Endothelial cell of umbilical vein (primary cell): ENCODE measurements around the gene LOXL4. TPM values are rescaled to one million over a fixed set of nuclear protein-coding genes. Genes with fewer than 3 reads are reported as not detected.

Experiments used
- BruUV-seq: library from RNA; stranded (reverse); fragments of 400-500 nt; replicated peaks from 2 replicates; lab custom pipeline; 2021; lab: Mats Ljungman, UMichigan
- CTCF ChIA-PET: fragments of 300-600, 350-600 bp; sonication (Branson Sonifier 250); formaldehyde crosslinking; loops from one replicate; lab custom pipeline; 2021; ENCODE audit warnings: antibody characterized with exemption, inconsistent platforms; lab: Charles Lee
- POLR2A ChIA-PET: fragments of 300-600, 350-600 bp; sonication (Branson Sonifier 250); formaldehyde crosslinking; loops from one replicate; lab custom pipeline; 2021; ENCODE audit warnings: antibody characterized with exemption, inconsistent platforms; lab: Charles Lee
- DNase-seq: peaks from one replicate; pipeline ENCODE4 v3.0.0-alpha.2; 2011; ENCODE audit warnings: low read depth, low spot score
- FAIRE-seq: peaks from 2 replicates; lab custom pipeline; 2011; peaks lifted over from hg19 to GRCh38; lab: Jason Lieb, UNC
- H2AFZ ChIP-seq: 2 replicates; pipeline ENCODE4 v1.6.0; 2012; ENCODE audit warnings: low read depth, low read length, control low read depth, inconsistent platforms
- H3K27ac ChIP-seq: 2 replicates; pipeline ENCODE4 v1.5.1; 2011; ENCODE audit warnings: low read depth, mild to moderate bottlenecking, control low read depth, low read length, moderate library complexity; ENCODE audit not compliant: insufficient read depth
- H3K27me3 ChIP-seq, 2 experiments: 2 replicates each; pipeline versions ENCODE4 v1.6.0 to v1.6.1; 2011; ENCODE audit warnings: low read length in 2 of 2, mixed read lengths in 1 of 2; ENCODE audit not compliant: control insufficient read depth in 2 of 2, insufficient read depth in 2 of 2
- H3K36me3 ChIP-seq, 2 experiments: 2 replicates in 1 of 2; 3 replicates in 1 of 2; pipeline ENCODE4 v1.5.1; 2011; ENCODE audit warnings: low read length in 2 of 2, mild to moderate bottlenecking in 1 of 2, moderate library complexity in 1 of 2; ENCODE audit not compliant: control insufficient read depth in 2 of 2, insufficient read depth in 2 of 2; ENCODE audit errors: extremely low read depth in 1 of 2
- H3K4me1 ChIP-seq: 3 replicates; pipeline ENCODE4 v1.5.1; 2011; ENCODE audit warnings: mild to moderate bottlenecking, low read length; ENCODE audit not compliant: control insufficient read depth, insufficient read depth; ENCODE audit errors: extremely low read depth
- H3K4me2 ChIP-seq: 2 replicates; pipeline ENCODE4 v1.6.1; 2011; ENCODE audit warnings: low read length, control low read depth, mixed read lengths; ENCODE audit not compliant: insufficient read depth
- H3K4me3 ChIP-seq, 3 experiments: fragments of 200-600 bp in 1 of 3; sonication (generic), shearing (Covaris generic) in 1 of 3; replicated peaks in 1 of 3; 2 replicates each; pipeline ENCODE4 v1.5.1; 2011 to 2016; ENCODE audit warnings: control low read depth in 3 of 3, low read length in 3 of 3, mild to moderate bottlenecking in 2 of 3, inconsistent platforms in 1 of 3, low read depth in 1 of 3, moderate library complexity in 1 of 3; ENCODE audit not compliant: insufficient read depth in 1 of 3
- H3K79me2 ChIP-seq: 2 replicates; pipeline ENCODE4 v1.6.0; 2012; ENCODE audit warnings: low read length, inconsistent platforms; ENCODE audit not compliant: control insufficient read depth, insufficient read depth
- H3K9ac ChIP-seq: replicated peaks from 2 replicates; pipeline ENCODE3; 2011; ENCODE audit warnings: low read length, control low read depth; ENCODE audit not compliant: insufficient read depth; ENCODE audit errors: extremely low read depth
- H3K9me1 ChIP-seq: replicated peaks from 3 replicates; pipeline ENCODE4 v1.6.0; 2011; ENCODE audit warnings: mild to moderate bottlenecking, low read length; ENCODE audit not compliant: control insufficient read depth, insufficient read depth; ENCODE audit errors: extremely low read depth
- H3K9me3 ChIP-seq: replicated peaks from 2 replicates; pipeline ENCODE4 v1.5.1; 2012; ENCODE audit warnings: low read length, inconsistent platforms; ENCODE audit not compliant: control insufficient read depth, insufficient read depth
- H4K20me1 ChIP-seq: replicated peaks from 2 replicates; pipeline ENCODE3; 2011; ENCODE audit warnings: mild to moderate bottlenecking, low read length; ENCODE audit not compliant: control insufficient read depth, insufficient read depth; ENCODE audit errors: extremely low read depth
- CTCF ChIP-seq, 2 donors: IDR thresholded peaks; 1 replicate in 1 of 2; 2 replicates in 1 of 2; pipeline ENCODE4 v1.5.1; 2011; ENCODE audit warnings: low read length in 2 of 2, mild to moderate bottlenecking in 2 of 2, moderate library complexity in 2 of 2, control low read depth in 1 of 2, inconsistent platforms in 1 of 2, low read depth in 1 of 2; ENCODE audit not compliant: insufficient read depth in 1 of 2; ENCODE audit errors: extremely low read depth in 1 of 2
- EZH2 ChIP-seq: IDR thresholded peaks from 2 replicates; pipeline ENCODE4 v1.6.1; 2012; ENCODE audit warnings: borderline replicate concordance, low read depth, mild to moderate bottlenecking, moderate library complexity, low read length, inconsistent platforms; ENCODE audit not compliant: severe bottlenecking
- FOS ChIP-seq: IDR thresholded peaks from 2 replicates; pipeline ENCODE4 v1.6.1; 2011; ENCODE audit warnings: mild to moderate bottlenecking, low read length, moderate library complexity, borderline replicate concordance; ENCODE audit not compliant: insufficient read depth
- GATA2 ChIP-seq: IDR thresholded peaks from 2 replicates; pipeline ENCODE4 v1.7.0; 2011; ENCODE audit warnings: low read depth, mild to moderate bottlenecking, moderate library complexity, mixed read lengths, low read length; ENCODE audit not compliant: insufficient read length, insufficient read depth
- JUN ChIP-seq: IDR thresholded peaks from 2 replicates; pipeline ENCODE4 v1.6.1; 2011; ENCODE audit warnings: borderline replicate concordance, low read depth; ENCODE audit not compliant: insufficient read length, insufficient read depth
- MAX ChIP-seq: IDR thresholded peaks from 2 replicates; pipeline ENCODE4 v1.6.1; 2011; ENCODE audit not compliant: insufficient read depth, insufficient read length
- MYC ChIP-seq: IDR thresholded peaks from one replicate; pipeline ENCODE4 v1.6.1; 2011; ENCODE audit warnings: mild to moderate bottlenecking, low read depth, low read length
- POLR2A ChIP-seq: IDR thresholded peaks from 2 replicates; pipeline ENCODE4 v1.6.1; 2012; ENCODE audit warnings: low read depth, mild to moderate bottlenecking, control low read depth, low read length
- POLR2AphosphoS5 ChIP-seq: IDR thresholded peaks from 2 replicates; pipeline ENCODE4 v1.6.1; 2012; ENCODE audit warnings: low read depth, mild to moderate bottlenecking, control low read depth, low read length, moderate library complexity; ENCODE audit not compliant: insufficient read depth
- dilution Hi-C: fragments of 300-500 bp; cut with MboI; formaldehyde crosslinking; loops from one replicate; pipeline ENCODE4 v1.15.0; 2019; ENCODE audit warnings: low sequenced_read_pairs; ENCODE audit not compliant: extremely low pct_ligation_motif_present
- intact Hi-C: fragments of 100-400 bp; cut with micrococcal nuclease; formaldehyde crosslinking; loops from one replicate; pipeline ENCODE4 v1.10.0; 2022
- polyA plus RNA-seq, 4 experiments: library from polyadenylated mRNA; depleted of rRNA in 3 of 4; stranded (reverse) in 3 of 4; unstranded in 1 of 4; fragments of >200 nt; gene quantifications; 2 replicates each; pipeline versions ENCODE4 v1.2.1 to v1.2.3, GENCODE V29; 2011 to 2012; ENCODE audit warnings: missing spikeins in 1 of 4
- total RNA-seq: library from RNA; stranded (reverse); gene quantifications from 2 replicates; pipeline ENCODE4 v1.2.3, GENCODE V29; 2021

The LOXL4 gene
- total and polyA plus RNA-seq, 2 donors (not counting 3 experiments of a cell fraction or from before 2014, with no cell fraction given): 1.4 to 1.9 TPM

- no peak for DNase-seq
- no peaks in the 10 kb centered on the region for H3K4me1 ChIP-seq
- H3K9me3 ChIP-seq: no peaks in the 10 kb centered on the region
- TF ChIP-seq FOS: no peak
- no peak for TF ChIP-seq EZH2
- no peak for TF ChIP-seq JUN
- TF ChIP-seq POLR2A: no peak
- TF ChIP-seq CTCF (IDR thresholded peaks at IDR 0.05; ENCODE audit: extremely low read depth in 1 of 2, insufficient read depth in 1 of 2, low read depth in 1 of 2, low read length in 2 of 2): no peak
- no peak for TF ChIP-seq POLR2AphosphoS5
- TF ChIP-seq MAX: no peak
- no peak for TF ChIP-seq GATA2
- no peak for TF ChIP-seq MYC
- no peak overlapping the region for H2AFZ ChIP-seq
- H3K9ac ChIP-seq: no peak overlapping the region
- dilution Hi-C loops (no loop called here), intact Hi-C loops (no loop called here)
- no peaks in the 10 kb centered on the region for H3K79me2 ChIP-seq
- POLR2A ChIA-PET: no interaction called here
- no peak overlapping the region for H3K27ac ChIP-seq
- H3K9me1 ChIP-seq: no peaks in the 10 kb centered on the region
- no peak overlapping the region for H3K4me3 ChIP-seq
- no peak for FAIRE-seq
- CTCF ChIA-PET: interaction anchor here (1.0 to 1.2 kb wide), 3 partner anchors 62 to 999 kb away, joined by 3 to 5 read pairs (median 3); no protein-coding TSS in a partner anchor
- no peaks in the 10 kb centered on the region for H3K27me3 ChIP-seq
- BruUV-seq: no TSS peak
- H3K36me3 ChIP-seq: peaks cover 3 to 4% of the 10 kb centered on the region in 2 experiments
- no peak overlapping the region for H3K4me2 ChIP-seq
- no peaks in the 10 kb centered on the region for H4K20me1 ChIP-seq
These were observed 20.8 kb downstream of the LOXL4 start for GRCh38 chr10:98246911-98247805.
